Hematopoietic multipotent progenitor cell treated with erythropoietin and hydrocortisone succinate and interleukin-3 and kit ligand, for 8 days (in vitro differentiated cells): Measurements from ENCODE around the gene INPP5B.
A peak's percentile ranks its signal among the peaks of the same experiment; 100 is the strongest.

Experiments
- DNase-seq: peaks from one replicate; pipeline ENCODE4 v3.0.0-alpha.2; 2015

The INPP5B gene

DNA sequence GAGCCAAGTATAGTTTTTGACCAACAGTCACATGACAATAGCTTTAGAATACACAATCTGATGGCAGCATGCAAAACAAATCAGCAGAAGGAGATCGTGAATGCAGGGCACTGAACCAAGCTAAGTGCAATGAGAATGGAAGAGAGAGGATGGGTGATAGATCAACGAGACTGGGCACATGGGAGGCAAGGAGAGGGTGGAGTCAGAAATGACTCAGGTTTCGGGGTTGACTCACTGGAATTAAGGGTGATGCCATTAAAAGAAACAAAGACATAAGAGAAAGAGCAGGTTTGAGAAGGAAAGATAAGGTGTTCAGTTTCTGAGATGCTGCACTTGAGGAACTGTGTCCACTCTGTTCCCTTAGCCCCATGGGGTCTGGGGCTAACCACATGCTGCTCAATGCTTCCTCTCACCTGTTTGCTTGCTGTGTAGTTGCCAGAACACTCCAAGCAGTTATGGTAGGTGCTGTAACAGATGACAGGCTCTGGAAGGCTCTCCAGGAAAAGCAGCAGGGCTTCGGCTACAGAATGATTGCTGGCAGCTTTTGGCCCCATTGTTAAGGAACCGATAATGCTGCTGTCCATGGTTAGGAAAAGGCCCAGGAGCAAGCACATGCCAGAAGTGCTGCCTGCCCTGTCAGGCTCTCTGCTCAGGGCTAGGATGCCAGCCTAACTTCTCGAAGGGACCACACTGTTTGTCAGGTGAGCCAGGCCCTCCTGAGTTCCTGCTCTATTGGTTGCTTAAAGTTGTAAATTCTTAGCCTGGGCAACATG lies 81.3 kb downstream of the INPP5B start:
- DNase-seq, result peak; percentile 43

GRCh38 chr1:37862330-37862729 lies 84.5 kb downstream of the INPP5B start:
- no peak for DNase-seq

GRCh38 chr1:37861151-37861550 lies 85.7 kb downstream of the INPP5B start:
- no peak for DNase-seq

- no peak for DNase-seq
These were observed 86.5 kb downstream of the INPP5B start for GRCh38 chr1:37860346-37860666.

GRCh38 chr1:37859507-37860345 lies 87.1 kb downstream of the INPP5B start, which contains the start of gene MTF1:
Gene MTF1, minus strand, starts transcription at chr1:37859592. Its CDS starts 1,934 bp downstream, at chr1:37857658.
- DNase-seq, result peak; percentile 98

DNA sequence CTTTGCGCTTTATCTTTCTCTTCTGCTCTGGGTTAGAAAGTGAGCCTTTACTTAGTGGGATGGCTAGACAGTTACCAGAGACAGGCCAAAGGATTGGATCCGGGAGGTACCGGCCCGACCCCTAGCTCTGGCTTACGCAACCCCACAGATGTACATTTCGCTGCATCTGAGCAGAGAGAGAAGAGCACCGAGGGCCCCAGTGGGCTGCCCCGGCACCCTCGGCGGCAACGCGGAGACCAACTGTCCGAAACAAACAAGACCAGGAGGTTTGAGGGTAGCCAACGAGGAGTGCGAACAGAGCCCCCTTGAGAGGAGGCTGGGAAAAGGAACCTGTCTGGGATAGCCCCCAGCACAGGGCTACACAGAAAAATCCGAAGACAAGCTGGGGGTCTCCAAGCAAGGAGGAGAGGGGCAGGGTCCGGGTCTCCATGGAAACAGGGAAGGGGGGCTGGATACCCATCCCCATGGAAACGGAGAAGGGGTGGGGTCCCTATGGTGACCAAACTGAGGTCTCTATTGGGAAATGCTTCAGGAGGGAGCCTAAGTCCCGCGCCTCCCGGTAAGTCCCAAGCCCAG lies 87.8 kb downstream of the INPP5B start:
- no peak for DNase-seq

DNA sequence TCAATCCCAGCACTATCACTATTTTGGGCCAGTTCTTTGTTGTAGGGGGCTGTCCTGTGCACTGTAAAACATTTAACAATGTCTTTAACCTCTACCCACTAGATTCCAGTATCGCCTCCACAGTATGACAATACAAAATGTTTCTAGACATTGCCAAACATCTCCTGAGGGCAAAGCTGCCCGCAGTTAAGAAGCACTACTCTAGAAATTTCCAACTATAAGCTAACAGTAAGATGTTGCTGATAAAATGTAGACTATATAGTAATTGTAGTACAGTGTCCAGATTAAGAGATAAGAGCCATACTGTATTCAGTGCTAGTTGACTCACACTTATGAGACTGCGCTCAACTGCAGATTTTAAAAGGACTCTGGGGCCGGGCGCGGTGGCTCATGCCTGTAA lies 92.4 kb downstream of the INPP5B start:
- no peak for DNase-seq

- no peak for DNase-seq
These were observed 93.7 kb downstream of the INPP5B start for GRCh38 chr1:37853157-37853556.

- DNase-seq, result no peak
These were observed 95.1 kb downstream of the INPP5B start for GRCh38 chr1:37851782-37852210.

DNA sequence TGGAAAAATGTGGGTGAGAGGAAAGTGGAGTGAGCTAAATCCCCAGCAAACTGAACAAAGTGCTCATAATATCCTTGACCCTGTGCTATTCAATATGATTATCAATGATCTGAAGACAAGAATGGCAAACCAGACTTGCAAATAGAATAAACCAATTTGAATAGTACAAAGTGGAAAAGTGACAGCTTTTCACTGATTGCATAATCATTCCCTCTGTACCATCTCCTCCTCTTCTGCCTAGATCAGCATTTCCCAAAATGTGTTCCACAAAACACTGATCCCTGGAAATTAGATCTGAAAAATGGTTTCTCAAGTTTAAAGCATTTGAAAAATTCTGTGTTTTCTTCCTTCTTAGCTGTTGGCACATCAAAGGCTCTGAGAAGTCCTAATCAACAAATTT lies 95.6 kb downstream of the INPP5B start:
- no peak for DNase-seq

- no peak for DNase-seq
These were observed 96.4 kb downstream of the INPP5B start for GRCh38 chr1:37850352-37850955.

DNA sequence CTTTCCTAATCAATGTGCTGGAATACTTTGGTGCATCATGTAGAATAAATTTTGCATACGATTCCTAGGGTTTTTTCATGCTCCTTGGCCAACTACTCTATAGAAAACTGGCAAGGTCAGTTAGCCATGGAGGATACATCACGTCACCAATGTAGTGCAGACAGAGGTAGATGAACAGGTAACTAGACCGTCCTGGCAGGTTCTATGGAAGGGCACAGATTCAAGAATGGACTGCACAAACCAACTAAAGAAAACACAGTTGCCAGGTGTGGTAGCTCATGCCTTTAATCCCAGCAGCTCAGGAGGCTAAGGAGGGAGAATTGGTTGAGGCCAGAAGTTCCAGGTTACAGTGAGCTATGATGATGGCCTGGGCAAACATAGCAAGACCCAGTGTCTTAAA lies 97.4 kb downstream of the INPP5B start:
- no peak for DNase-seq

DNA sequence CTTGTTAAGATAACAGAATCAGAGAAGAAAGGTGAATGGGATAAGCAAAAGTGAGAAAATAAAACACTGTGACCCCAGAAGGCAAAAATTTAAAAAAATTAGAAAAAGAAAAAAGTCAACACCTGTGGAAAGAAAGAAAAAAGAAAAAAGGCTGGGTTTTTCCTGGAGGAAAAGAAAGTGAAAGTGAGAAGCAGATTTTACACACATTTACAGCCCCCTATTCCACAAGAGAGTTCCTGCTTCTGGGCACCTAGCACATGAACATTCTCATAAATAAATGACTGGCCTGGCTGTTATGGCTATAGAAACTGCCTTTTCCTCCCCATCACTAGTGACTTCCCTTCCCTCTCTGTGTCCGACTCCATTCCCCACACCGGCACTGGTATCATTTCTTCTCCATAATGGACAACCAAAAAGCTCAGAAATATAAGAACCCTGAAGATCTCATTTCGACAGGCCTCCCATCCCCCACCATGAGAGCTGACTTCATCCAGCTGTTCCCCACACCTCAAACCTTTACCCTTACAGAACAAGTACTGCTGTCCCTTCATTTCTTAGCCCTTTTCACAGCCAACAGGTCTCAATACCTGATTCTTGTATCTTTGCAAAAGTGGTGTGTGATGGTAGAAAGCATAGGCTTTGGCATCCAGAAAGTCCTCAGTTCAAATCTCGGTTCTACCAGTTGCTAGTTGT lies 100.1 kb downstream of the INPP5B start:
- DNase-seq, result no peak

DNA sequence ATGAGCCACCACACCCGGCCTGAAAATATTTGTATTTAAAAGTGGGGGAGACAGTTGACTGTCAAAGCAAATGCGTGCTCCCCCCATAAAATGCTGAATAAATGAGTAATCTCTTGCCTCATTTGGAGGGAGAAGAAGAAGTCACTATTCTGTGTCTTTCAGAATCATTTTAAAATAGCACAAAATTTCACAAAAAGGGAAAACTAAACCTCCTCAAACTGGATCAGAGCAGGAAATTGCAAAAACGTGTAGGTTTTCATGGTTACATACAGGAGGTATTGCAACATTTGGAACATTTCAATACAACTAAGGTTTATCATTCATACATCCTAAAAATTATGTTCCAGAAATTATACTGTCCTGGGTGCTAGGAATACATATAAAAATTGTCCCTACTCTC lies 101.1 kb downstream of the INPP5B start:
- no peak for DNase-seq

DNA sequence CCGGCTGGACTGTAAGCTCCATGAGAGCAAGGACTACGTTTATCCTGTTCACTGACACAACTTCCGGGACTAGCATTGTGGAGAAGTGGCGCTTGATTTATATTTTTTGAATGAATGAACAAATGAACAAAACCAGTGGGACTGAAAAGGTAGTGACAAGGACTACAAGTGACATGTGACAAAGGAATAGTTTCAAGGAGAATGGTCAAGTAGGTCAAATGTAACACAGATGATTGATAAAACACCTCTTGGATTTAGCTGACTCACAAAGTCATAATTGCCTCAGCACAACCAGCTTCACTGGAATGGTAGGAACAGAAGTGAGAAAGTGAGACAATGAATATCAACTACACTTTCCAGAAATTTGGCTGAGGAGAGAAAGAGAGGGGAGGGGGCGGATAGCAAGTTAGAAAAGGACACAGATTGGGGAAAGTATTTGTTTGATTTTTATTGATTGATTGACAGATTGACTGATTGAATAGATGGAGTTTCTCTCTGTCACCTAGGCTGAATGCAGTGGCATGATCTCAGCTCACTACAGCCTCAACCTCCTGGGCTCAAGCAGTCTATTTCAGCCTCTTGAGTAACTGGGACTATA lies 101.7 kb downstream of the INPP5B start:
- DNase-seq, result no peak

DNA sequence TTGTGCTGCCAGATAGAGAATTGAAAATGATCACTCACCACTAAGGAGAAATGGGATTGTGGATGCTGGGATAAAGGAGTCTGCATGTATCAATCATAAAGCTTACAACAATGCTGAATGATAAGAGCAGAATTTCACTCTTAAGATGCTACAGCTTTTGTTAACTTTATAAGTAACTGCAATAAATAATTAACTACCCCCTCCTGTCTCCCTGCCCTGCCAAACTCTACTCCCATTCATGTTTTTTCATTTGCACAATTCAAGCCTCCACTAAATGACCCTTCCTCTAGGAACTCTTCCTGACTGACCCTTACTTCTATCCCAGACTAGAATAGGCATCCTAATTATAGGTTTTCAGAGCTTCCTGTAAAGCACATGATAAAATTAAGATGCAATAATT lies 102.3 kb downstream of the INPP5B start:
- DNase-seq, result no peak

GRCh38 chr1:37841652-37842051 lies 105.2 kb downstream of the INPP5B start:
- no peak for DNase-seq

- DNase-seq, result no peak
These were observed 106.1 kb downstream of the INPP5B start for GRCh38 chr1:37840711-37841110.

DNA sequence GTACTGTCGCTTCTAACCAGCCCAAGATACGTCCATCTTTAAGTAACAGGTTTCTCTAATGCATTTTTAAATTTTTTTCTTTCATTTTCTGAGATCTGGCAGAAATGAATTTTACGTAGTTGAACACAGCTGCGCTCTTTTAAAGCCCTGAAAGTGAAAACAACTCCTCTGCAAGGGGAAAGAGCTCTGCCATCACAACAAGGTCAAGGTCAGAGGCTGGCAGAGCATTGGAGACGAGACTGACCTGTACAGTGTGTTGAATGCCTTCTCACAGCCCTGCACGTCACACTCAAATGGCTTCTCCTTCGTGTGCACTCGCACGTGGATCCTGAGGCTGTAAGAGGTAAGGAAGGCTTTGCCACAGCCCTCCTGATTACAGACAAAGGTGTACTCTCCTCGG lies 107.2 kb downstream of the INPP5B start:
- no peak for DNase-seq

- no peak for DNase-seq
These were observed 110.1 kb downstream of the INPP5B start for GRCh38 chr1:37836788-37837187.

- no peak for DNase-seq
These were observed 115.0 kb downstream of the INPP5B start for GRCh38 chr1:37831809-37832208.

- no peak for DNase-seq
These were observed 115.7 kb downstream of the INPP5B start for GRCh38 chr1:37831109-37831508.
